Urinary bladder (tissue), 4 donors: Measurements from ENCODE around the gene SORBS1. TPM values are rescaled to one million over a fixed set of nuclear protein-coding genes. Genes with fewer than 3 reads are reported as not detected.

ENCODE experiments used
- DNase-seq: peaks from one replicate; pipeline ENCODE4 v3.0.0-alpha.2; 2015; ENCODE audit errors: extremely low spot score
- H3K27ac ChIP-seq: one replicate; pipeline ENCODE4 v1.5.1; 2013; ENCODE audit warnings: low read depth, mild to moderate bottlenecking, moderate library complexity
- H3K36me3 ChIP-seq: one replicate; pipeline ENCODE4 v1.6.1; 2013; ENCODE audit warnings: mild to moderate bottlenecking, moderate library complexity; ENCODE audit not compliant: insufficient read depth
- H3K4me1 ChIP-seq: one replicate; pipeline ENCODE4 v1.6.1; 2013; ENCODE audit warnings: mild to moderate bottlenecking, moderate library complexity; ENCODE audit not compliant: insufficient read depth
- H3K4me3 ChIP-seq: one replicate; pipeline ENCODE4 v1.5.1; 2013; ENCODE audit warnings: low read depth, low read length
- WGBS: extraction: QIAGEN DNeasy Blood & Tissue Kit; methylation state at CpG from one replicate; pipeline ENCODE4 v1.1.7; 2013; 5-methylcytosine and 5-hydroxymethylcytosine counted together
- polyA plus RNA-seq: library from polyadenylated mRNA; stranded (reverse); fragments of 200-250 nt; gene quantifications from one replicate; pipeline ENCODE4 v1.2.3, GENCODE V29; 2013
- total RNA-seq: library from RNA; depleted of rRNA; stranded (reverse); fragments of >200 nt; gene quantifications from one replicate; pipeline ENCODE4 v1.2.3, GENCODE V29; 2014
- donor health status: healthy with polysubstance abuse.
- donor health status: healthy.

SORBS1 gene
- total and polyA plus RNA-seq, 2 donors = 297 to 697 TPM

- DNase-seq = no peak
- no peaks in the 10 kb centered on the region for H3K36me3 ChIP-seq
Observed at GRCh38 chr10:95573964-95574604, 12.9 kb upstream of the SORBS1 start.

GRCh38 chr10:95573527-95573926 is 12.4 kb upstream of the SORBS1 start:
- no peak for DNase-seq
- H3K4me3 ChIP-seq = no peak overlapping the region
- no peaks in the 10 kb centered on the region for H3K36me3 ChIP-seq
- no peak overlapping the region for H3K27ac ChIP-seq
- WGBS = 93% methylated on average over 3 of the region's 3 CpGs
- no peaks in the 10 kb centered on the region for H3K4me1 ChIP-seq

More at GRCh38 chr10:95573964-95574604, 12.9 kb upstream of the SORBS1 start:
- Histone ChIP-seq H3K4me1 (no peaks in the 10 kb centered on the region), H3K27ac (no peak overlapping the region), H3K4me3 (no peak overlapping the region)
- 84% methylated on average over 6 of the region's 6 CpGs for WGBS

- no peaks in the 10 kb centered on the region for H3K36me3 ChIP-seq
- no peaks in the 10 kb centered on the region for H3K4me1 ChIP-seq
- H3K27ac ChIP-seq = no peak overlapping the region
- H3K4me3 ChIP-seq = peak overlapping the region; percentile 6
- DNase-seq = no peak
- WGBS = 49% methylated on average over 7 of the region's 7 CpGs
Observed at GRCh38 chr10:95572131-95572820, 11.1 kb upstream of the SORBS1 start.

DNA sequence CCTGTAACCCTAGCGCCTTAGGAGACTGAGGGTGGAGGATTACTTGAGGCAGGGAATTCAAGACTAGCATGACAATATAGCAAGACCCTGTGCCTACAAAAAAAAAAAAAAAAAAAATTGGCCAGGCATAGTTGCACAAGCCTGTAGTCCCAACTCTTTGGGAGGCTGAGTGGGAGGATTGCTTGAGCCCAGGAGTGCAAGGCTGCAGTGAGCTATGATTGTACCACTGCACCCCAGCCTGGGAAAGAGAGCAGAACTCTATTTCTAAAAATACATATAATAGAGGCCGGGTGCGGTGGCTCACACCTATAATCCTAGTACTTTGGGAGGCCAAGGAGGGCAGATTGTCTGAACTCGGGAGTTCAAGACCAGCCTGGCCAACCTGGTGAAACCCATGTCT is 10.2 kb upstream of the SORBS1 start:
- Histone ChIP-seq H3K4me1 (no peaks in the 10 kb centered on the region), H3K27ac (no peak overlapping the region), H3K4me3 (no peak overlapping the region), H3K36me3 (no peaks in the 10 kb centered on the region)
- no peak for DNase-seq
- WGBS = 94% methylated on average over 4 of the region's 4 CpGs

GRCh38 chr10:95569368-95569767 is 8.2 kb upstream of the SORBS1 start:
- Histone ChIP-seq H3K27ac (no peak overlapping the region), H3K4me3 (no peak overlapping the region), H3K4me1 (no peaks in the 10 kb centered on the region), H3K36me3 (no peaks in the 10 kb centered on the region)
- no peak for DNase-seq

DNA sequence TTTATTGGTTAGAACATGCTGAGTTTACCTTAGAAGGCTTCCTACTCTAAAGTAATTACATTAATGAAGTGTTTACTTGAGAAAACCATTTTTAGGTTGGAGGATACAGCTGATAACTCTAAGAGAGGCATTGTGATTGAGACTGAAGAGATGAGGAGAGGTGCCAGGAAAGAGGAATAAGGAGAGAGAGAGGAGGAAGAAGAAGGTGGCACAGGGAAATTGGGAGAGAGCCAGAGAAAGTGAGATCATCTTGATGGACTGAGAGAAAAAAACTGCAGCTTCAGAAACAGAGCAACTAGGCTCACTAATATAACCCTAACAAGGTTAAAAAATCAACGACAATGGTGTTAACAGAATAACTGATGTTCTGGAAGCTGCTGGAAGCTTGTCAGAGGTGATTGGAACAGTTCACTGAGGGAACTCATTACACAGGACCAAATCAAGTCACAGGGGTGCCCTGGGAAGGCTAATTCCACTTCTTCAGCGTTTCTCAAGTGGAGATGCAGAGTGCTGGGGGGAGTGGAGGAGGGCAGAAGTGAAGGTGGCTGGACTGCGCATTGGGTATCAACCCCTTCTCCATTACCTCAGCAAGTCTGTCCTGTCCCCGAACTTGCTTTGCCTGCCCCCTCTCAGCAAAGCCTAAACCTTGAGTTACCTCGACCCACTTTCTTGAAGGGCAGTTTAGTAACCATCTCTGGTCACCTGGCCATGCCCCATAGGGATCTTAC is 6.9 kb upstream of the SORBS1 start:
- 64% methylated on average over 5 of the region's 5 CpGs for WGBS
- no peak overlapping the region for H3K4me3 ChIP-seq
- no peak overlapping the region for H3K27ac ChIP-seq
- no peaks in the 10 kb centered on the region for H3K36me3 ChIP-seq
- H3K4me1 ChIP-seq = no peaks in the 10 kb centered on the region
- DNase-seq = no peak

DNA sequence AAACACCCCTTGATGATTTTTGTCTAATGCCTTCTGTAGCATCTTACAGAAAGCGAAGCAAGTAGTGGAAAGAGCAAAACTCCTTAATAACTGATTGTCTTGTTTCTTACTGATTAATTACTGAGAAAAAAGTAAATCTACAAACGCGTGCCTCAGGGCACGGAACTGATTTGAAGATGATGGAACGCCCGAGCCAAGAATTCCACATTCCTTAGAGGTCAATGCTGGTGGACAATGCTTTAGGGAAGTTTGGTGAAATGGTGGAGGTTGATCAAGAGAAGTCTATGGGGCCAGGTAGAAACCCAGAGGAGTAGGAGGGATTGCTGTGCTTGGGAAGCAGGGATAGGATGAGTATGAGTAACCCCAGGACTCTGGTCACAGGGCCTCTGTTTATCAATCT is 5.0 kb upstream of the SORBS1 start:
- Histone ChIP-seq H3K4me1 (no peaks in the 10 kb centered on the region), H3K27ac (no peak overlapping the region), H3K36me3 (no peaks in the 10 kb centered on the region), H3K4me3 (no peak overlapping the region)
- no peak for DNase-seq
- 74% methylated on average over 6 of the region's 6 CpGs for WGBS

- Histone ChIP-seq H3K36me3 (no peaks in the 10 kb centered on the region), H3K27ac (no peak overlapping the region), H3K4me3 (no peak overlapping the region), H3K4me1 (no peaks in the 10 kb centered on the region)
- no peak for DNase-seq
- WGBS = 35% methylated on average over 7 of the region's 7 CpGs
Observed at GRCh38 chr10:95565336-95565735, 4.2 kb upstream of the SORBS1 start.

- Histone ChIP-seq H3K4me1 (no peaks in the 10 kb centered on the region), H3K27ac (no peak overlapping the region), H3K36me3 (no peaks in the 10 kb centered on the region), H3K4me3 (no peak overlapping the region)
- WGBS = 97% methylated on average over 7 of the region's 7 CpGs
- no peak for DNase-seq
Observed at GRCh38 chr10:95564291-95564690, 3.1 kb upstream of the SORBS1 start.

- DNase-seq = no peak
- 51% methylated on average over 7 of the region's 7 CpGs for WGBS
- Histone ChIP-seq H3K4me1 (no peaks in the 10 kb centered on the region), H3K36me3 (no peaks in the 10 kb centered on the region), H3K4me3 (no peak overlapping the region), H3K27ac (peak overlapping the region; percentile 41)
Observed at GRCh38 chr10:95562341-95562965, 1.3 kb upstream of the SORBS1 start.

DNA sequence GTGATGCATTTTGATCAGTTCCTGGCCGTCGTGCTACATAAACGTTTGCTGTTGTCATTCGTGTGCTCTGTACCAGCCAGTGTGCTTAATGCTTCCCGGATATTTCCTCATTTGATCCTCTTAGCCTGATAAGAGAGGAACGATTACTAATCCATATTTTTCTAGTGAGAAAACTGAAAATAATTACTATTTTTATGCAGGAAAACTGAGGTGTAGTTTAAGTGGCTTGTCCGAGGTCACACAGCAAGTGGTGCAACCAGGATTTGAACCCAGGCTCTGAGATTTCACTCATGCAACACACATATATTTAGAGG is 650 bp upstream of the SORBS1 start:
- no peaks in the 10 kb centered on the region for H3K4me1 ChIP-seq
- WGBS = 51% methylated on average over 7 of the region's 7 CpGs

GRCh38 chr10:95560278-95561176 is 644 bp downstream of the SORBS1 start:
- Histone ChIP-seq H3K36me3 (no peaks in the 10 kb centered on the region), H3K27ac (peak overlapping the region; percentile 86), H3K4me1 (no peaks in the 10 kb centered on the region), H3K4me3 (peak overlapping the region; percentile 84)
- WGBS = 1% methylated on average over 48 of the region's 48 CpGs
- DNase-seq = no peak

More for the DNA sequence above, 650 bp upstream of the SORBS1 start:
- Histone ChIP-seq H3K4me3 (no peak overlapping the region), H3K27ac (no peak overlapping the region), H3K36me3 (no peaks in the 10 kb centered on the region)
- no peak for DNase-seq

DNA sequence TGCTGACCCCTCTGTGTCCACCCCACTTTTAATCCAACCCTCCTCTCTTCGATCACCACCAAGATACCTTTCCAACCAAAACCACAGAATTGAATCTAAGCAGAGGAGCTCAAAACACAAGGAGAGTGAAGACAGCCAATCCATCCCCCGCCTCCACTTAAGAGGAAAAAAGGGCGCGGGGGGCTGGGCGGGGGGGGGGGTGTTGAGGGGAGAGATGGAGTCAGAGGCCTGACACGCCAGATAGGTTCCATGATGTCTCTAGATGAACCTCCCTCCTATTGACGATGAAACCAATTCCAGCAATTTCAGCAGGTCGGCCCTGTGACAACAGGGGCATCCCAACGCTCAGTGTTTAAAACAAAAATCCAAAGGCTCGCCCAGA is 1.3 kb downstream of the SORBS1 start:
- 22% methylated on average over 10 of the region's 10 CpGs for WGBS
- no peaks in the 10 kb centered on the region for H3K36me3 ChIP-seq
- H3K4me1 ChIP-seq = no peaks in the 10 kb centered on the region
- peak overlapping the region; percentile 86 for H3K27ac ChIP-seq
- H3K4me3 ChIP-seq = peak overlapping the region; percentile 84
- DNase-seq = no peak
